Stimulated activated CD4-positive, alpha-beta T cell treated with anti-CD3 and anti-CD28 coated beads, Interleukin-15, amount 100 ng/mL, for 24 hours (primary cell): ENCODE measurements around the gene TLE7.
A peak's percentile ranks its signal among the peaks of the same experiment; 100 is the strongest.

ENCODE experiments used
- DNase-seq: peaks from one replicate; pipeline ENCODE4 v3.0.0-alpha.2; 2020

Gene TLE7

GRCh38 chr16:71412270-71413160 lies 29.3 kb downstream of the TLE7 start:
- peak; percentile 73 for DNase-seq

GRCh38 chr16:71410146-71410545 lies 31.7 kb downstream of the TLE7 start:
- no peak for DNase-seq

GRCh38 chr16:71409011-71409775 lies 32.7 kb downstream of the TLE7 start:
- DNase-seq = no peak

- no peak for DNase-seq
Measured at GRCh38 chr16:71408536-71408935, 33.3 kb downstream of the TLE7 start.

GRCh38 chr16:71407731-71408130 lies 34.1 kb downstream of the TLE7 start:
- no peak for DNase-seq

- no peak for DNase-seq
Measured at GRCh38 chr16:71406724-71407123, 35.1 kb downstream of the TLE7 start.

GRCh38 chr16:71406316-71406715 lies 35.5 kb downstream of the TLE7 start:
- no peak for DNase-seq

- no peak for DNase-seq
Measured at GRCh38 chr16:71404364-71404763, 37.5 kb downstream of the TLE7 start.

- DNase-seq = no peak
Measured at GRCh38 chr16:71402674-71403073, 39.2 kb downstream of the TLE7 start.

- DNase-seq = no peak
Measured at GRCh38 chr16:71402007-71402406, 39.8 kb downstream of the TLE7 start.

- no peak for DNase-seq
Measured at GRCh38 chr16:71399801-71400563, 41.9 kb downstream of the TLE7 start.

- no peak for DNase-seq
Measured at GRCh38 chr16:71396594-71396993, 45.3 kb downstream of the TLE7 start.

GRCh38 chr16:71389330-71389729 lies 52.5 kb downstream of the TLE7 start:
- DNase-seq = no peak

- DNase-seq = no peak
Measured at GRCh38 chr16:71387045-71387871, 54.6 kb downstream of the TLE7 start.

GRCh38 chr16:71384073-71384724 lies 57.7 kb downstream of the TLE7 start:
- no peak for DNase-seq

- peak; percentile 3 for DNase-seq
Measured at GRCh38 chr16:71383054-71383773, 58.6 kb downstream of the TLE7 start.

- DNase-seq = no peak
Measured at GRCh38 chr16:71380831-71381230, 61.0 kb downstream of the TLE7 start.
